Immature natural killer cell (primary cell): ENCODE measurements around the gene DPP9. TPM values are rescaled to one million over a fixed set of nuclear protein-coding genes. Genes with fewer than 3 reads are reported as not detected.

Experiments used
- DNase-seq, 3 donors: peaks; one replicate each; pipeline ENCODE4 v3.0.0; 2022; ENCODE audit warnings: mixed read lengths in 1 of 3
- H3K27ac Mint-ChIP-seq, 6 donors: one replicate each; pipeline ENCODE4 v1.8.0; 2020; ENCODE audit warnings: mixed read lengths in 6 of 6, mild to moderate bottlenecking in 5 of 6, inconsistent platforms in 4 of 6, moderate library complexity in 3 of 6
- H3K27me3 Mint-ChIP-seq, 3 donors: one replicate each; pipeline ENCODE4 v1.8.0; 2020 to 2021; ENCODE audit warnings: low read depth in 3 of 3, mild to moderate bottlenecking in 3 of 3, mixed read lengths in 3 of 3, moderate library complexity in 3 of 3, inconsistent platforms in 1 of 3
- H3K36me3 Mint-ChIP-seq, 3 donors: one replicate each; pipeline ENCODE4 v1.8.0; 2020; ENCODE audit warnings: mixed read lengths in 3 of 3, inconsistent platforms in 2 of 3, mild to moderate bottlenecking in 2 of 3
- H3K4me1 Mint-ChIP-seq, 2 donors: one replicate each; pipeline ENCODE4 v1.8.0; 2020; ENCODE audit warnings: inconsistent platforms in 2 of 2, mild to moderate bottlenecking in 2 of 2, mixed read lengths in 2 of 2, moderate library complexity in 1 of 2
- H3K4me3 Mint-ChIP-seq, 5 donors: one replicate each; pipeline ENCODE4 v1.8.0; 2020; ENCODE audit warnings: mild to moderate bottlenecking in 5 of 5, mixed read lengths in 5 of 5, inconsistent platforms in 3 of 5, moderate library complexity in 3 of 5
- H3K9me3 Mint-ChIP-seq, 6 donors: one replicate each; pipeline ENCODE4 v1.8.0; 2020; ENCODE audit warnings: mild to moderate bottlenecking in 6 of 6, mixed read lengths in 6 of 6, inconsistent platforms in 4 of 6, moderate library complexity in 3 of 6
- polyA plus RNA-seq, 3 donors: library from polyadenylated mRNA; unstranded; fragments of 300-500 nt; fragmentation: Illumina TruSeq; gene quantifications; one replicate each; pipeline ENCODE4 v1.2.3, GENCODE V29; 2021

The DPP9 gene
- 10 to 100 TPM; 17.8 to 81.6 (median 25.0) TPM for polyA plus RNA-seq

- peak; percentile 99 for DNase-seq
- H3K9me3 Mint-ChIP-seq = peaks cover 0 to 10% (median 0%) of the 10 kb centered on the region in 6 donors
- H3K27ac Mint-ChIP-seq = peak within 1 kb of the TSS; percentile 89 to 98 (median 95)
- H3K4me1 Mint-ChIP-seq = peaks cover 40 to 41% of the 10 kb centered on the region in 2 donors
- peaks cover 18 to 25% (median 24%) of the 10 kb centered on the region in 3 donors for H3K27me3 Mint-ChIP-seq
- peaks cover 0 to 5% (median 0%) of the 10 kb centered on the region in 3 donors for H3K36me3 Mint-ChIP-seq
- H3K4me3 Mint-ChIP-seq = peak within 1 kb of the TSS; percentile 82 to 96 (median 91)
Observed at GRCh38 chr19:4723595-4724514, at the start of gene DPP9. Gene DPP9 (minus strand): TSS chr19:4723842. CDS start chr19:4719906, 3,936 bp downstream.

- Mint-ChIP-seq H3K9me3 (no peaks in the 10 kb centered on the region), H3K4me3 (no peak overlapping the region), H3K27me3 (peaks cover 9 to 10% (median 9%) of the 10 kb centered on the region in 3 donors), H3K27ac (no peak overlapping the region), H3K4me1 (peaks cover 5 to 6% of the 10 kb centered on the region in 2 donors), H3K36me3 (no peaks in the 10 kb centered on the region)
- DNase-seq = no peak
Observed at GRCh38 chr19:4773047-4773640, 49.5 kb upstream of the DPP9 start.

- Mint-ChIP-seq H3K4me1 (peaks cover 5 to 6% of the 10 kb centered on the region in 2 donors), H3K4me3 (no peak overlapping the region), H3K9me3 (no peaks in the 10 kb centered on the region), H3K27me3 (peaks cover 9 to 10% (median 9%) of the 10 kb centered on the region in 3 donors), H3K36me3 (no peaks in the 10 kb centered on the region), H3K27ac (no peak overlapping the region)
- no peak for DNase-seq
Observed at GRCh38 chr19:4772566-4772965, 48.9 kb upstream of the DPP9 start.

GRCh38 chr19:4768934-4769777 is 45.5 kb upstream of the DPP9 start:
- Mint-ChIP-seq H3K9me3 (no peaks in the 10 kb centered on the region), H3K27me3 (peaks cover 7 to 15% (median 13%) of the 10 kb centered on the region in 3 donors)

GRCh38 chr19:4764393-4764660 is 40.7 kb upstream of the DPP9 start:
- Mint-ChIP-seq H3K27ac (no peak overlapping the region), H3K4me3 (no peak overlapping the region), H3K9me3 (no peaks in the 10 kb centered on the region), H3K36me3 (no peaks in the 10 kb centered on the region), H3K27me3 (peaks cover 9 to 16% (median 12%) of the 10 kb centered on the region in 3 donors), H3K4me1 (peaks cover 8 to 15% of the 10 kb centered on the region in 2 donors)
- no peak for DNase-seq

More at GRCh38 chr19:4768934-4769777, 45.5 kb upstream of the DPP9 start:
- Mint-ChIP-seq H3K4me1 (peaks cover 5 to 6% of the 10 kb centered on the region in 2 donors), H3K27ac (peak overlapping the region in 3 of 6 donors; percentile 46 to 67 (median 59)), H3K36me3 (no peaks in the 10 kb centered on the region), H3K4me3 (peak overlapping the region in 1 of 5 donors; percentile 27)
- peak; percentile 80 to 81 (median 80) for DNase-seq

GRCh38 chr19:4763021-4763420 is 39.4 kb upstream of the DPP9 start:
- Mint-ChIP-seq H3K27ac (no peak overlapping the region), H3K36me3 (no peaks in the 10 kb centered on the region), H3K27me3 (peaks cover 8 to 12% (median 12%) of the 10 kb centered on the region in 3 donors), H3K4me1 (peaks cover 8 to 14% of the 10 kb centered on the region in 2 donors), H3K4me3 (no peak overlapping the region), H3K9me3 (no peaks in the 10 kb centered on the region)
- DNase-seq = no peak

GRCh38 chr19:4760285-4760650 is 36.6 kb upstream of the DPP9 start:
- H3K4me3 Mint-ChIP-seq = peak overlapping the region; percentile 67 to 82 (median 78)
- peaks cover 8 to 14% of the 10 kb centered on the region in 2 donors for H3K4me1 Mint-ChIP-seq
- peak overlapping the region in 5 of 6 donors; percentile 39 to 84 (median 78) for H3K27ac Mint-ChIP-seq
- no peak for DNase-seq
- H3K27me3 Mint-ChIP-seq = peaks cover 8 to 11% (median 8%) of the 10 kb centered on the region in 3 donors
- H3K9me3 Mint-ChIP-seq = no peaks in the 10 kb centered on the region
- no peaks in the 10 kb centered on the region for H3K36me3 Mint-ChIP-seq

- Mint-ChIP-seq H3K9me3 (no peaks in the 10 kb centered on the region), H3K4me1 (peaks cover 8 to 14% of the 10 kb centered on the region in 2 donors), H3K36me3 (no peaks in the 10 kb centered on the region), H3K4me3 (peak overlapping the region; percentile 67 to 82 (median 78)), H3K27me3 (peaks cover 6 to 9% (median 8%) of the 10 kb centered on the region in 3 donors), H3K27ac (peak overlapping the region; percentile 23 to 88 (median 83))
- peak; percentile 83 to 87 (median 85) for DNase-seq
Observed at GRCh38 chr19:4759388-4760284, 36.0 kb upstream of the DPP9 start.

- DNase-seq = no peak
- H3K36me3 Mint-ChIP-seq = no peaks in the 10 kb centered on the region
- peak overlapping the region in 5 of 6 donors; percentile 63 to 88 (median 84) for H3K27ac Mint-ChIP-seq
- H3K27me3 Mint-ChIP-seq = peaks cover 3 to 10% (median 8%) of the 10 kb centered on the region in 3 donors
- peak overlapping the region in 2 of 5 donors; percentile 18 to 73 for H3K4me3 Mint-ChIP-seq
- H3K9me3 Mint-ChIP-seq = no peaks in the 10 kb centered on the region
- H3K4me1 Mint-ChIP-seq = peaks cover 8 to 14% of the 10 kb centered on the region in 2 donors
Observed at GRCh38 chr19:4758659-4759058, 35.0 kb upstream of the DPP9 start.

GRCh38 chr19:4758082-4758481 is 34.4 kb upstream of the DPP9 start:
- Mint-ChIP-seq H3K36me3 (no peaks in the 10 kb centered on the region), H3K27ac (peak overlapping the region in 4 of 6 donors; percentile 48 to 87 (median 76)), H3K27me3 (peaks cover 3 to 10% (median 8%) of the 10 kb centered on the region in 3 donors), H3K4me1 (peaks cover 8 to 14% of the 10 kb centered on the region in 2 donors), H3K9me3 (no peaks in the 10 kb centered on the region), H3K4me3 (peak overlapping the region in 2 of 5 donors; percentile 11 to 46)
- no peak for DNase-seq

GRCh38 chr19:4755459-4755858 is 31.8 kb upstream of the DPP9 start:
- Mint-ChIP-seq H3K9me3 (no peaks in the 10 kb centered on the region), H3K27me3 (peaks cover 0 to 17% (median 8%) of the 10 kb centered on the region in 3 donors), H3K4me1 (peaks cover 5 to 12% of the 10 kb centered on the region in 2 donors), H3K4me3 (no peak overlapping the region), H3K36me3 (no peaks in the 10 kb centered on the region), H3K27ac (no peak overlapping the region)
- no peak for DNase-seq

GRCh38 chr19:4754248-4754647 is 30.6 kb upstream of the DPP9 start:
- Mint-ChIP-seq H3K9me3 (no peaks in the 10 kb centered on the region), H3K36me3 (no peaks in the 10 kb centered on the region), H3K4me1 (peaks cover 0 to under 1% of the 10 kb centered on the region in 2 donors), H3K27me3 (peaks cover 2 to 13% (median 6%) of the 10 kb centered on the region in 3 donors), H3K4me3 (no peak overlapping the region), H3K27ac (no peak overlapping the region)
- no peak for DNase-seq
